Measurements from ENCODE around the gene PCSK6. TPM values are rescaled to one million over a fixed set of nuclear protein-coding genes. Genes with fewer than 3 reads are reported as not detected.

Gene PCSK6
- total and polyA plus RNA-seq, 2 of the 8 experiments (the other 6 are each of a cell fraction or from before 2014, with no cell fraction given) = 1.9 to 4.0 TPM

- Histone ChIP-seq H3K4me1 (replicated peaks in 1 of 4; ENCODE audit: control insufficient read depth in 3 of 4, insufficient read depth in 4 of 4, low read length in 3 of 4) (peaks cover 0 to 16% (median 0%) of the 10 kb centered on the region in 4 experiments; a peak in 2 of 7 replicates), H3K23me2 (ENCODE audit: low read depth, low read length) (no peaks in the 10 kb centered on the region), H4K20me1 (replicated peaks in 1 of 2; ENCODE audit: control insufficient read depth in 1 of 2, insufficient read depth in 2 of 2, low read length in 2 of 2) (no peaks in the 10 kb centered on the region), H3K14ac (ENCODE audit: insufficient read length) (no peak overlapping the region), H4K5ac (ENCODE audit: insufficient read length, low read depth, low read length) (no peak overlapping the region), H4K91ac (replicated peaks; ENCODE audit: insufficient read length, low read length) (no peak overlapping the region), H3K4me3 (ENCODE audit: extremely low read depth in 1 of 4, insufficient read depth in 2 of 4, low read depth in 3 of 4, low read length in 4 of 4) (no peak overlapping the region), H4K8ac (ENCODE audit: extremely low read depth, insufficient read depth, low read length) (no peak overlapping the region), H3K56ac (replicated peaks; ENCODE audit: insufficient read length, low read depth, low read length) (no peak overlapping the region), H2BK20ac (ENCODE audit: low read length) (no peak overlapping the region), H2BK12ac (ENCODE audit: low read depth, low read length) (no peak overlapping the region), H3K79me1 (ENCODE audit: low read depth, low read length) (no peaks in the 10 kb centered on the region), H3K79me2 (ENCODE audit: control insufficient read depth in 1 of 2, insufficient read depth in 2 of 2, low read length in 2 of 2) (no peaks in the 10 kb centered on the region), H2AFZ (ENCODE audit: low read length) (no peak overlapping the region), H3K18ac (ENCODE audit: extremely low read depth, low read length) (no peak overlapping the region), H2AK5ac (ENCODE audit: low read depth, low read length) (no peak overlapping the region), H2BK15ac (ENCODE audit: low read length) (no peak overlapping the region), H3K9me3 (ENCODE audit: insufficient read depth in 2 of 2, low read depth in 1 of 2, low read length in 1 of 2) (no peaks in the 10 kb centered on the region; a peak in 1 of 4 replicates), H3K9ac (replicated peaks in 1 of 4; ENCODE audit: extremely low read depth in 1 of 4, low read depth in 3 of 4, low read length in 3 of 4) (no peak overlapping the region), H3K27me3 (replicated peaks in 1 of 4; ENCODE audit: control insufficient read depth in 3 of 4, extremely low read depth in 1 of 4, insufficient read depth in 3 of 4, low read length in 3 of 4) (no peaks in the 10 kb centered on the region), H2BK120ac (replicated peaks; ENCODE audit: low read depth, low read length) (no peak overlapping the region), H3K23ac (ENCODE audit: insufficient read length) (no peak overlapping the region), H3K36me3 (ENCODE audit: control insufficient read depth in 2 of 4, insufficient read depth in 4 of 4, low read length in 3 of 4) (no peaks in the 10 kb centered on the region), H2BK5ac (ENCODE audit: low read depth, low read length) (no peak overlapping the region), H3K4ac (replicated peaks; ENCODE audit: insufficient read length, low read depth, low read length) (no peak overlapping the region), H3K27ac (ENCODE audit: low read depth, low read length) (no peak overlapping the region), H3K4me2 (ENCODE audit: insufficient read depth in 1 of 2, low read depth in 2 of 2, low read length in 2 of 2) (no peak overlapping the region)
- no peak for FAIRE-seq
- peak in 1 of 2 experiments; percentile 16 for DNase-seq (ENCODE audit: low read depth in 1 of 2, low spot score in 2 of 2)
- 84% methylated on average over 6 of the region's 7 CpGs; no CpG with 5 or more reads in 1 of the 2 experiments for whole genome bisulfite sequencing, 2 experiments (ENCODE audit: extremely low coverage in 1 of 2, insufficient coverage in 1 of 2, insufficient read length in 1 of 2, insufficient replicate concordance in 2 of 2, low coverage in 1 of 2, low lambda C conversion rate in 2 of 2, missing lambda C conversion rate in 1 of 2)
- ChIA-PET POLR2A (ENCODE audit: partially characterized antibody) (no interaction called here), CTCF (ENCODE audit: partially characterized antibody) (interaction anchor here (0.7 to 1.9 kb wide), 4 partner anchors 9 to 206 kb away, joined by 3 to 7 read pairs (median 4); no protein-coding TSS in a partner anchor)
- no peak for TF ChIP-seq POLR2A (IDR thresholded peaks at IDR 0.05; ENCODE audit: control extremely low read depth in 1 of 2, low read depth in 2 of 2, low read length in 2 of 2)
- TF ChIP-seq POLR2AphosphoS5 (IDR thresholded peaks at IDR 0.05; ENCODE audit: low read depth, low read length) = no peak
- no peak for TF ChIP-seq NRF1 (IDR thresholded peaks at IDR 0.05; ENCODE audit: low read depth, low read length)
- TF ChIP-seq ATF2 (IDR thresholded peaks at IDR 0.05; ENCODE audit: low read length) = no peak
- TF ChIP-seq FOSL1 (IDR thresholded peaks at IDR 0.05; ENCODE audit: insufficient read depth, low read depth, low read length) = no peak
- TF ChIP-seq SRF (IDR thresholded peaks at IDR 0.05; ENCODE audit: low read depth, low read length) = no peak
These were observed 53.7 kb downstream of the PCSK6 start for GRCh38 chr15:101435761-101436160.

All from H1 (cell line).